Stimulated activated CD4-positive, alpha-beta T cell treated with anti-CD3 and anti-CD28 coated beads, Interleukin-1b, Interleukin-23, amount 100 ng/mL, for 1 hour (primary cell): ENCODE measurements around the gene SQSTM1.
"Not testable (repeated sequence)": the region's sequence is repeated elsewhere in the genome, so short reads cannot be mapped to it uniquely, and the experiment has no call there.

ENCODE experiments used
- DNase-seq, 2 donors: peaks; one replicate each; pipeline ENCODE4 v3.0.0-alpha.2; 2020; ENCODE audit warnings: low read depth in 2 of 2

Gene SQSTM1

DNA sequence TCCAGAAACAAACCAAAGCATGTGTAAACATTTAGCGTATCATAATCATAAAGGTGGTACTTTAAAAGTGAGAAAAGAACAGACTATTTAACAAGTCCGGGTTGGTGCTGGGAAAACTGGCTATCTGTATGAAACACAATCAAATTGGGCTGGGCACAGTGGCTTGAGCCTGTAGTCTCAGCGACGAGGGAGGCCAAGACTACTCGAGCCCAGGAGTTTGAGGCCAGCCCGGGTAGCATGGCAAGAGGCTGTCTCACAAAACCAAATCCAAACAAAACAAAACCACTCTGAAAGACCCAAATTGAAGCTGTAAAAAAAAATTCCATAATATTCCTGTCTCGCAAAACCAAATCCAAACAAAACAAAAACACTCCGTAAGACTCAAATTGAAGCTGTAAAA, 33.7 kb downstream of the SQSTM1 start:
- no peak for DNase-seq

GRCh38 chr5:179858241-179858585, 37.5 kb downstream of the SQSTM1 start:
- DNase-seq = peak in 1 of 2 donors; percentile 24

DNA sequence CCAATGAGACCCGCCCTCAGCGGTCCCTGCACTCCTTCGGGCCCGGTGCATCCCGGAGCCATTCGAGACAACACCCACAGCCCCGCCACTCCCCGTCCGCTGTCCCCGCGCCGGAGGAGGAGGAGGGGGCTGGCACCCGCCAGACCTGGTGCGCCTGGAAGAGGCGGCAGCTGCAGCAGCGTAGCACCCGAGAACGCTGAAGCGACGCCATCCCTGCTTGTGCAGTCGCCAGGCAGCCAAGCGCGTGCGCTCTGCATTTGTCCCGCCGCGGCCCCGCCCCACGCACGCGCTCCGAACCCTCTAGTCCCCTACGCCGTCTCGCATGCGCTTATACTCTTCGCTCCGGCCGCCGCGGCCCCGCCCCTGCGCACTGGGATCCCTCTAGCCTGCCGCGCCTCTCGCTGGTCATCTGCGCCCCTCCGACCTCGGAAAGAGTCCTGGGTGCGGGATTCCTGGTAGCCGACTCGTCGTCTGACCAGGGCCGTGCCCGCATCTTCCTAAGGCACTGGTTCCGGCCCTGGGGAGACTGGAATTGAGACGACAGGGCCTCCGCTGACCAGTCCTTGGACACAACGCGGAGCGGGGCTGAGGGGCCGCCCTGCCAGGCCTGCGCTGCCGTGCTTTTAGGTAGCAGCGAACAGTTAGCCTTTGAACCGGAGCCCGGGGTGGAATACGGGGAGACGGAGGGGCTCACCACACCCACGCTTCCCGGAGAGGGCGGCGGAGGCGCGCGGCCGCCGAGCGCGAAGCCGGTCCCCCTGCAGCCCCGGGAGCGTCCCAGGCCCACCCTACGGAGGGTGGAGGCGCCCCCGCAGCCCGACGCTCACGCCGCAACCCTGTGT, 38.1 kb downstream of the SQSTM1 start, which contains the start of gene MRNIP:
Gene MRNIP (minus strand): TSS at position 232 of the 842 bp plus-strand sequence. CDS start 21 bp downstream, at position 211.
- peak; percentile 68 to 81 for DNase-seq

- DNase-seq = no peak
These were observed 39.6 kb downstream of the SQSTM1 start for GRCh38 chr5:179860301-179860700.

DNA sequence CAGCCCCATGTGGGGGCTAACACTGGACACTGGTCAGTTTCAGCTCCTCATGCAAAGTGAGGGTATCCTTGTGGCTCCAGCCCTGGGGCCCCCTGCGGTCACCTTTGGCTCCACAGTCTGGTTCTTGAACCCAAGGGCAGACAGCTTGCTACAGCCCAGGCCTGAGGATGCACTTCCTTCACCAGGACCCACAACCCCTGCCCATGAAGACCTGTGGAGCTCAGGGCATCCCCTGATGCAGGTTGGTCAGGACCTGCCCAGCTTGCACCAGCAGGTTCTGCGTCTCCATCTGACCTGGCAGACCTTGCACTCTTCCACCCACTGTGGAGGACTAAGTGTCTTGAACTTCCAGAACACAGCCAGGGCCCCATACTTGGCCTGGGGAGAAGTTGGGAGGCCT, 41.6 kb downstream of the SQSTM1 start:
- DNase-seq = no peak

GRCh38 chr5:179862891-179863290, 42.2 kb downstream of the SQSTM1 start:
- DNase-seq = no peak

GRCh38 chr5:179863449-179864085, 42.9 kb downstream of the SQSTM1 start:
- DNase-seq = no peak

DNA sequence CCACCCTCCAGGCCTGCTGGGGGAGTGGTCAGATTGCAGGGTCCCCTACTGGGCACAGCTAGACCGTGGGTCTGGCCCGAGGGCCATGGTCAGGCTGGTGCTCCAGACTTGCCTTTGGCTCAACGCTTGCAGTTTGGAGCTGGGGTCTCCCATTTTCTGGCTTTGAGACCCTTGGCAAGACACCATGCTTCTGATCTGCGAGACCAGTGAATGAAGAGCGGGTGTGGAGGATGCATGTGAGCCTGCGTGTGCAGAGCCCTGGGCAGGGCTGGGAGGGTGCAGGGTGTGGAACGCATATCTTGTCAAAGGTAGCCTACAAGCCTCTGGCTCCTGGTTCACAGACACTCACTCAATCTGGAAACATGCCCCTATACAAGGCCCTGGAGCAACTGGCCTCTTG, 44.0 kb downstream of the SQSTM1 start:
- DNase-seq = no peak

DNA sequence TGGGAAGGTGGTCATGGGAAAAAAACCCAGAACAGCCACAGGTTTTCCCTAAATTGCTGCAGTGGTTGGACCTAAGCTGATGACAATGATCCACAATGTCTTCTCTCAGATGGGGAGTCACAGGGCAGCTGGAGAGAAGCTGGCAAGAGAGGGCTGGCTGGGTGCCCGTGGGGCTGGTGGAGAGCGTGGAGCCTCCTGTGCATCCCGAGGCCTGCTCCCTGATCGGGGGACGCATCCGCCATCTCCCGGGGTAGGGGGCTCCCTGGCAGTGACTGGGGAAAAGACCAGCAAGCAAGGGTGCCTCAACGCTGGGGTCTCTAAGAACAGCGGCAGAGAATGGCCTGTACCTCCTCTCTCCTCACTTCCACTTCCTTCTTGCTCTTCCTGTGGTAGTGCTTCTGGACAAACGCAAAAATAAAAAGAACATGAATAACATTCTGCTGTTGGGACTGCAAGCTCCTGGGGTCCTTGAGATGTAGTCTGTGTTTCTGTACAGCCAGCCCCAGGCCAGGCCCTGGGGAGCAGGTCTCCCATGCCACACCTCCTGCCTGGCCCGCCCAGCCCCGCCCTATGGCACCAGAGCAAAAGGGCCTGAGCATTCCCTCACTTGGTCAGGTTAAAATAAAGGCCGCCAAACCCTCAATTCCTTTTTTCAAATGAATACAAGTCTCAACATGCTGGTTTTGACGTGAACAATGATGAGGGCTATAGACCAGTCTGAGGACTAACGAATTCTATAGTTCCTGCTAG, 45.0 kb downstream of the SQSTM1 start:
- DNase-seq = no peak

DNA sequence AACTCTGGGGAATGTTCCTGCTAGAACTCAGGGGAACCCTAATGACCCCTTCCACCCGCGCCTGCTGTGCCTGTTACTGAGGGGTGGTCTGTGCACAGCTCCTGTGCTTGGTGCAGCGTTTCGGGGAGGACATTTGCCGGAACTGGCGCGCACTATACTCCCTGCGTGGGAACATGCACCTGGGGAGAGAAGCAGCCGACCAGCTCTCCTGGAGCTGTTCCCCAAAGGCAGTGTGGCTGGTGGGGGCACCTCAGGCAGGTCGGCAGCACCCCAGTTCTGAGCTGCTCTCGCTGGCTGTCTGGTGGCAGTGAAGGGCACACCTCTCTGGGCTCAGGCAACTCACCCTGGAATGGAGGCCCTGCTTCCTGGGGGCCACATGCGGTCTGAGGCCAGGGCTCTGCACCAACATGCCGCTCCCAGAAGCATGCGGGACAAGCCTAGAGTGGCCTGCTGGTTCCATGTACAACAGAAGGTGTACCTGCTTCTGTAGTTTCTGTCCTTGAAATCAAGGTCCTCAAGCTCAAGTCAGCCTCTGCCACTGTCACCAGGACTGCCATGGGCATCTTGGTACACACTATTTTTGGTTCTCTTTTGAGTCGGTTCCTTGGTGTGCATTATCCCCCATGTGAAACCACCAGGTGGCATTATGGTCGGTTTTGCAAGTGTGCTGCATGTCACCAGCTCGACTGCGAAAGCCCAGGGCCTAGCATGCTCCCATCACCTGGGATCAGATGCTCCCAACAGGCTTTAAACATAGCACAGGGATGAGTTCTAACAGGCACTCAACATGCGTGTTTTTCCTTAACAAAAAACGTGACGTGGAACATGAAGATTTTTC, 45.8 kb downstream of the SQSTM1 start:
- DNase-seq = no peak

DNA sequence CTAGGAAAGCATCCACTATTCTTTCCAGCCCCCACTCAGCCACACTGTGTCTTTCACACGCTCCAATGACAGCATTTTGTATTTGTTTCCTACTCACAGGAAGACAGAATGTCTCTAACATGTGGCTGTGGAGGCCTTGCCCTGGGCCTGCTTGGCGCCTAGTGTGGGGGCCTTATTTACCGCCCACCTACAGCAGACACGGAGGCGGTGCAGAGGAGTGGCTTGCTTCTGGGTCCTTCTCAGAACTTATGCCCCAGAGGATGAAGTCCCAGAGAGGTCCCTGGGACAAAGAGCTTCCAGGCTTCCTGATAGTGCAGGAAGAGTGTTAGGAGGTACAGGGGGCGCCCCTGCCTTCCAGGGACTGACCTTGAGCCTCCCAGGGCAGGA, 46.4 kb downstream of the SQSTM1 start:
- no peak for DNase-seq

DNA sequence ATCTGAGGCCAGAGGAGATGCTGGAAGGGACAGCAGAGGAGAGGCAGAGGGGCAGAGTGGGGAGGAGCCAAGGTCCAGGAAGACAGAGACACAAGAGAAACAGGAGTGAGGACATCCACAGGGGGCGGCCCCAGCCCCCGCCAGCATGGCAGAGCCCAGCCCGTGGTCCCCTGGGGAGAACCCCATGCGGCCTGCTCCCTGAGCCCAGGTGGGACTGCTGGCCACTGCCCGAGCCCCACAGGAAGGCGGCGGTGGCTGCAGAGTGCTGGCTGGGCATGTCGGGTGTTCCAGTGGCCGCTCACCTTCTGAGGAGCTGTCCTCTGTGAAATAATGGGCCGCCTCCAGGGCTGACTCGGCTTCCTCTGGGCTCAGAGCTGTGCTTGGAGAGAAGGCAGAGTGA, 46.8 kb downstream of the SQSTM1 start:
- DNase-seq = no peak

- no peak for DNase-seq
These were observed 47.8 kb downstream of the SQSTM1 start for GRCh38 chr5:179868541-179868940.

- DNase-seq = no peak
These were observed 48.4 kb downstream of the SQSTM1 start for GRCh38 chr5:179869101-179869500.

DNA sequence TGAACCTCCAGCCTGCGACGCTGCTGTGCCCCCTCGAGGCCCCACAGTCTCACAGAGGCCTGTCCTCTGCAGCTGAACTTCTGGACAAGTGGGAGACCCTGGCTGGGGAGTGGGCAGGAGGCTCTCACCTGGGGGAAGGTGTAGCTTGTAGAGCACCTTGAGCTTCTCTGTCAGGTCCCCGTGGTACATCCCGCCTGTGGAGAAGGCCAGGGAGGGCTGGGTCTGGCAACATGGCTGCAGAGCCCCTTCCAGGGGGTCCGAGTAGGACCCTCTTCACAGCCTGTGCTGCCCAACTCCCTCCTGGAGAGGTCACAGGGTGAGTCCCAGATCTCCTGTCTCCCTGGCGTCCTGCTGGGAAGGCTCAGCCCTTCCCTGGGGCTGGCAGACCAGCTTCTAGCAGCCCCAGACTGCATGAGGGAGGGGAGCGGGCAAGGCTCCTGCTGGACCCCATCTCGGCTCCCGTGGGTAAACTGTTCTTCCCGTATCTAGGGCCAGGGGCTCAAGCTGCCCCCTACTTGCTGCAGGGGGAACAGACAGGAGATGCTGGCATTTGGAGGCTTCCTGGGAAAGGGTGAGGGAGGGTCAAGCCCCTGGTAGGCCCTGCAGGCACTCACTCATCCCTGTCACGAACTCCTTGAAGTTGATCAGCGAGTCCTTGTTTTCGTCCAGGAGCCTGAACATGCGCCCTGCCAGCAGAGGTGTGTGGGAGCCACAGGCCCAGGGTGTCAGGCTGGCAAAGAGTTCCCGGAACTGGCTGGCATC, 49.1 kb downstream of the SQSTM1 start:
- DNase-seq = no peak

GRCh38 chr5:179870403-179870903, 49.7 kb downstream of the SQSTM1 start:
- DNase-seq = no peak

GRCh38 chr5:179870952-179871351, 50.2 kb downstream of the SQSTM1 start:
- DNase-seq = no peak

- DNase-seq = not testable (repeated sequence)
These were observed 50.8 kb downstream of the SQSTM1 start for GRCh38 chr5:179871533-179871932.

DNA sequence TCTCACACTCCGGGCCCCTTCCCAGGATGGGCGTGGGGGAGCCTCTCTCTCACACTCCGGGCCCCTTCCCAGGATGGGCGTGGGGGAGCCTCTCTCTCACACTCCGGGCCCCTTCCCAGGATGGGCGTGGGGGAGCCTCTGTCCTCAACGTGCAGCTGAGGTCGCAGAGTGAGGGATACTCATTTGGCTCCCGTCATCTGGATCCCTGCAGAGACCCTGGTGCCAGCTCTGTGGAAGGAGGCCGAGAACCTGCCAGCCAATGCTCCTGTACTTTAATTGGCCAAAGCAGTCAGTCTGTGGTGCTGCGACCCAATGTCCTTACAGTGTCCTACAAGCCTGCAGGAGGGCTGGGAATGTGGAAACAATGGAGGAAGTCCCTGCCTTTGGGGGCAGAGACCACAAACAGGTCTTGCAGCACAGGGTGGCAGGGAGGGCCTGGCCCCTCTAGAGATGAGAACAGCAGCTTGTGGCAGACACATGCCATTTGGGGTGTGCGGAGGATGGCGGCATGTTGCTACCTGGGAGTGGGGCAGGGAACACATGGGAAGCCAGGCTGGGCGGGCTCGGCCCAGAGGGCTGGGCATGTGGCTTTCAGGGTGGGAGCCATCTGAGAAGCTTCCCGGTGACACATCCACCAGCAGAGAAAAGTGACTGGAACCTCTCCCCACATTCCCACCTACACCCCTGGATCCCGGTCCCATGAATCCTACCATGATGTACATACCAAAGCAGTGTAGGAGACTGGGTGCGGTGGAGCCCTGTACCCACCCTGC, 51.5 kb downstream of the SQSTM1 start:
- no peak for DNase-seq
